HCT116 (cell line): ENCODE data around the gene MEIS2. TPM values are rescaled to one million over a fixed set of nuclear protein-coding genes. Genes with fewer than 3 reads are reported as not detected.

Source experiments
- ATAC-seq: fragments of 200-7000 bp; cut with Tn5 transposase; 2 replicates; pipeline ENCODE4 v1.9.1; 2020; ENCODE audit warnings: mild to moderate bottlenecking, moderate library complexity
- BruUV-seq: library from RNA; stranded (reverse); fragments of 400-500 nt; replicated peaks from 2 replicates; lab custom pipeline; 2021; lab: Mats Ljungman, UMichigan
- CTCF ChIA-PET: fragments of 300-600 bp; sonication (Branson Sonifier 250); formaldehyde crosslinking; loops from one replicate; lab custom pipeline; 2021; ENCODE audit warnings: antibody characterized with exemption; lab: Charles Lee
- POLR2A ChIA-PET: fragments of 300-600, 350-600 bp; sonication (Branson Sonifier 250); formaldehyde crosslinking; loops from one replicate; lab custom pipeline; 2021; ENCODE audit warnings: antibody characterized with exemption; lab: Charles Lee
- RAD21 ChIA-PET, 2 experiments: fragments of 300-600 bp; sonication (Branson Sonifier 250); formaldehyde crosslinking; loops; one replicate each; lab custom pipeline; 2023; ENCODE audit warnings: low total read pairs in 2 of 2; ENCODE audit not compliant: uncharacterized antibody in 2 of 2, unreplicated experiment in 2 of 2, low non-redundant PET in 1 of 2; lab: Charles Lee
- DNase-seq: peaks from one replicate; pipeline ENCODE4 v3.0.0-alpha.2; 2010; ENCODE audit warnings: low read depth, low spot score
- H2AFZ ChIP-seq: fragments of 200-600 bp; shearing (Covaris generic), sonication (generic); 2 replicates; pipeline ENCODE4 v1.6.1; 2017; ENCODE audit warnings: low read depth, mixed run types, mixed read lengths, antibody characterized with exemption, low read length; ENCODE audit not compliant: poor library complexity, severe bottlenecking
- H3K27ac ChIP-seq: 2 replicates; pipeline ENCODE4 v1.5.1; 2012; ENCODE audit warnings: low read depth, low read length
- H3K27me3 ChIP-seq: fragments of 200-600 bp; sonication (generic); 2 replicates; pipeline ENCODE4 v1.6.1; 2016; ENCODE audit warnings: mixed run types, low read length, mixed read lengths; ENCODE audit not compliant: insufficient read depth
- H3K36me3 ChIP-seq, 2 experiments: fragments of 200-500 bp in 1 of 2; fragments of 200-600 bp in 1 of 2; sonication (Bioruptor generic) in 1 of 2; sonication (generic) in 1 of 2; 2 replicates each; pipeline versions ENCODE4 v1.5.1 to v1.6.1; 2014 to 2016; ENCODE audit warnings: low read length in 2 of 2, inconsistent platforms in 1 of 2, mixed read lengths in 1 of 2, mixed run types in 1 of 2; ENCODE audit not compliant: insufficient read depth in 2 of 2, control insufficient read depth in 1 of 2
- H3K4me1 ChIP-seq, 2 experiments: fragments of 200-600 bp in 1 of 2; sonication (generic) in 1 of 2; 2 replicates each; pipeline versions ENCODE4 v1.5.1 to v1.6.1; 2012 to 2017; ENCODE audit warnings: low read length in 2 of 2, inconsistent platforms in 1 of 2, mild to moderate bottlenecking in 1 of 2, mixed read lengths in 1 of 2, mixed run types in 1 of 2, moderate library complexity in 1 of 2; ENCODE audit not compliant: insufficient read depth in 2 of 2, control insufficient read depth in 1 of 2
- H3K4me2 ChIP-seq: fragments of 200-600 bp; sonication (generic); 2 replicates; pipeline ENCODE4 v1.6.1; 2017; ENCODE audit warnings: mixed run types, low read length, mixed read lengths
- H3K4me3 ChIP-seq, 2 experiments: fragments of 200-600 bp in 1 of 2; sonication (generic) in 1 of 2; replicated peaks in 1 of 2; 2 replicates each; pipeline ENCODE4 v1.5.1; 2011 to 2016; ENCODE audit warnings: low read length in 2 of 2, control low read depth in 1 of 2, low read depth in 1 of 2, mild to moderate bottlenecking in 1 of 2, mixed read lengths in 1 of 2, mixed run types in 1 of 2
- H3K79me2 ChIP-seq: fragments of 200-600 bp; sonication (generic); 2 replicates; pipeline ENCODE4 v1.6.1; 2017; ENCODE audit warnings: mild to moderate bottlenecking, mixed run types, low read length, moderate library complexity, mixed read lengths; ENCODE audit not compliant: insufficient read depth
- H3K9ac ChIP-seq: fragments of 200-600 bp; sonication (generic); 2 replicates; pipeline ENCODE4 v1.6.1; 2016; ENCODE audit warnings: low read length, mixed read lengths
- H3K9me2 ChIP-seq: fragments of 200-600 bp; sonication (generic), shearing (Covaris generic); 2 replicates; pipeline ENCODE4 v1.6.1; 2017; ENCODE audit warnings: mixed run types, mild to moderate bottlenecking, moderate library complexity; ENCODE audit not compliant: insufficient read depth
- H3K9me3 ChIP-seq, 2 experiments: fragments of 200-500 bp in 1 of 2; fragments of 200-600 bp in 1 of 2; sonication (Bioruptor generic) in 1 of 2; sonication (generic) in 1 of 2; 2 replicates each; pipeline ENCODE4 v1.6.1; 2014 to 2017; ENCODE audit warnings: low read length in 2 of 2, mixed read lengths in 2 of 2, inconsistent platforms in 1 of 2, low read depth in 1 of 2, mild to moderate bottlenecking in 1 of 2, mixed run types in 1 of 2, moderate library complexity in 1 of 2; ENCODE audit not compliant: control insufficient read depth in 1 of 2, insufficient read depth in 1 of 2
- H4K20me1 ChIP-seq: fragments of 200-600 bp; sonication (generic), shearing (Covaris generic); 2 replicates; pipeline ENCODE4 v1.6.1; 2017; ENCODE audit warnings: mixed run types, mild to moderate bottlenecking, moderate library complexity; ENCODE audit not compliant: insufficient read depth
- CBX3 ChIP-seq: IDR thresholded peaks from 2 replicates; pipeline ENCODE4 v1.6.1; 2012; ENCODE audit warnings: low read depth
- CEBPB ChIP-seq: IDR thresholded peaks from 2 replicates; pipeline ENCODE4 v1.6.1; 2012; ENCODE audit warnings: low read depth
- CTCF ChIP-seq, 3 experiments: fragments of 200-600 bp in 1 of 3; sonication (generic) in 1 of 3; IDR thresholded peaks in 2 of 3; conservative IDR thresholded peaks in 1 of 3; 2 replicates each; pipeline ENCODE4 v1.5.1; 2012 to 2017; ENCODE audit warnings: low read depth in 2 of 3, low read length in 2 of 3, antibody characterized with exemption in 1 of 3, borderline replicate concordance in 1 of 3, control low read depth in 1 of 3, mild to moderate bottlenecking in 1 of 3, mixed read lengths in 1 of 3, mixed run types in 1 of 3, moderate library complexity in 1 of 3; ENCODE audit not compliant: insufficient read depth in 1 of 3
- ELF1 ChIP-seq: IDR thresholded peaks from 2 replicates; pipeline ENCODE4 v1.6.1; 2012; ENCODE audit warnings: low read depth, borderline replicate concordance
- EZH2 ChIP-seq: fragments of 200-600 bp; sonication (generic); IDR thresholded peaks from 2 replicates; pipeline ENCODE4 v1.6.1; 2017; ENCODE audit warnings: antibody characterized with exemption, mixed run types
- EZH2phosphoT487 ChIP-seq: fragments of 200-600 bp; IDR thresholded peaks from 2 replicates; pipeline ENCODE4 v1.6.1; 2018; ENCODE audit warnings: antibody characterized with exemption, borderline replicate concordance
- REST ChIP-seq: IDR thresholded peaks from 2 replicates; pipeline ENCODE4 v1.6.1; 2012; ENCODE audit warnings: low read depth
- SIN3A ChIP-seq: IDR thresholded peaks from 2 replicates; pipeline ENCODE4 v1.6.1; 2012; ENCODE audit warnings: low read depth
- SRF ChIP-seq: IDR thresholded peaks from 2 replicates; pipeline ENCODE4 v1.6.1; 2012; ENCODE audit warnings: low read depth
- intact Hi-C: fragments of 100-400 bp; cut with micrococcal nuclease; formaldehyde crosslinking; loops from 2 replicates; pipeline ENCODE4 v1.10.0; 2022
- total RNA-seq: library from RNA; stranded (reverse); gene quantifications from one replicate; pipeline ENCODE4 v1.2.1, GENCODE V29; 2021; ENCODE audit not compliant: unreplicated experiment

Gene MEIS2
- total RNA-seq, 1 experiment from 2014 or later, result 11.5 TPM

GRCh38 chr15:37017031-37017625 is 83.2 kb downstream of the MEIS2 start:
- Histone ChIP-seq H3K36me3 (no peaks in the 10 kb centered on the region), H4K20me1 (no peaks in the 10 kb centered on the region), H3K79me2 (no peaks in the 10 kb centered on the region), H3K4me2 (no peak overlapping the region), H2AFZ (no peak overlapping the region), H3K27me3 (no peaks in the 10 kb centered on the region), H3K9me3 (no peaks in the 10 kb centered on the region), H3K9ac (no peak overlapping the region), H3K4me1 (no peaks in the 10 kb centered on the region), H3K4me3 (no peak overlapping the region), H3K9me2 (no peaks in the 10 kb centered on the region), H3K27ac (no peak overlapping the region)
- intact Hi-C loops, result no loop called here
- POLR2A ChIA-PET, result no interaction called here
- TF ChIP-seq SRF (no peak), EZH2phosphoT487 (no peak), CTCF (IDR thresholded peaks at IDR 0.05 in 2 of 3, conservative IDR thresholded peaks at IDR 0.05 in 1 of 3; ENCODE audit: borderline replicate concordance in 1 of 3, insufficient read depth in 1 of 3, low read depth in 2 of 3, low read length in 2 of 3) (no peak), REST (no peak), SIN3A (no peak), CEBPB (no peak), EZH2 (no peak), CBX3 (no peak), ELF1 (no peak)
- RAD21 ChIA-PET, result no interaction called here
- no TSS peak for BruUV-seq
- CTCF ChIA-PET, result no interaction called here
- ATAC-seq (no peak), DNase-seq (no peak)
